Caco-2 (cell line): ENCODE results near the gene BTF3L4. TPM values are rescaled to one million over a fixed set of nuclear protein-coding genes. Genes with fewer than 3 reads are reported as not detected.

Experiments
- BruUV-seq: library from RNA; stranded (reverse); fragments of 400-500 nt; replicated peaks from 2 replicates; lab custom pipeline; 2021; lab: Mats Ljungman, UMichigan
- CTCF ChIA-PET: fragments of 300-600 bp; sonication (Branson Sonifier 250); formaldehyde crosslinking; loops from one replicate; lab custom pipeline; 2022; ENCODE audit warnings: antibody characterized with exemption; lab: Charles Lee
- POLR2A ChIA-PET: fragments of 300-600 bp; sonication (Branson Sonifier 250); formaldehyde crosslinking; loops from one replicate; lab custom pipeline; 2022; ENCODE audit warnings: antibody characterized with exemption; lab: Charles Lee
- DNase-seq, 2 experiments: peaks; one replicate each; pipeline versions ENCODE4 v3.0.0 to v3.0.0-alpha.2; 2020 to 2022
- H3K27me3 ChIP-seq: replicated peaks from 2 replicates; pipeline ENCODE4 v1.6.0; 2011; ENCODE audit warnings: low read length; ENCODE audit not compliant: control insufficient read depth, insufficient read depth
- H3K36me3 ChIP-seq: 2 replicates; pipeline ENCODE4 v1.5.1; 2011; ENCODE audit warnings: low read length; ENCODE audit not compliant: control insufficient read depth, insufficient read depth
- H3K4me1 ChIP-seq: fragments of 250-450 bp; sonication (Bioruptor Pico); 2 replicates; pipeline ENCODE4 v1.5.1; 2020; ENCODE audit warnings: mild to moderate bottlenecking
- H3K4me3 ChIP-seq: 2 replicates; pipeline ENCODE4 v1.5.1; 2011; ENCODE audit warnings: low read depth, mild to moderate bottlenecking, control low read depth, low read length
- H3K9me3 ChIP-seq: fragments of 250-450 bp; sonication (Bioruptor Pico); 2 replicates; pipeline ENCODE4 v1.5.1; 2020; ENCODE audit warnings: mild to moderate bottlenecking, moderate library complexity
- H3K27ac Mint-ChIP-seq: one replicate; pipeline ENCODE4 v1.8.0; 2022; ENCODE audit warnings: mixed read lengths; ENCODE audit not compliant: unreplicated experiment
- H3K27me3 Mint-ChIP-seq: one replicate; pipeline ENCODE4 v1.8.0; 2022; ENCODE audit warnings: mixed read lengths; ENCODE audit not compliant: insufficient read depth, unreplicated experiment
- H3K36me3 Mint-ChIP-seq: one replicate; pipeline ENCODE4 v1.8.0; 2022; ENCODE audit warnings: mild to moderate bottlenecking, mixed read lengths; ENCODE audit not compliant: insufficient read depth, unreplicated experiment
- H3K4me1 Mint-ChIP-seq: one replicate; pipeline ENCODE4 v1.8.0; 2022; ENCODE audit warnings: low read depth, mixed read lengths; ENCODE audit not compliant: unreplicated experiment
- H3K4me3 Mint-ChIP-seq: one replicate; pipeline ENCODE4 v1.8.0; 2022; ENCODE audit warnings: mild to moderate bottlenecking, moderate library complexity, mixed read lengths; ENCODE audit not compliant: unreplicated experiment
- H3K9me3 Mint-ChIP-seq: one replicate; pipeline ENCODE4 v1.8.0; 2022; ENCODE audit warnings: mixed read lengths; ENCODE audit not compliant: unreplicated experiment
- CTCF ChIP-seq, 2 experiments: fragments of 200-600 bp in 1 of 2; IDR thresholded peaks; 1 replicate in 1 of 2; 2 replicates in 1 of 2; pipeline versions ENCODE4 v1.5.1 to v1.8.0; 2011 to 2022; ENCODE audit warnings: antibody characterized with exemption in 1 of 2, control low read depth in 1 of 2, inconsistent platforms in 1 of 2, low read depth in 1 of 2, low read length in 1 of 2, mild to moderate bottlenecking in 1 of 2, moderate library complexity in 1 of 2; ENCODE audit not compliant: insufficient read depth in 1 of 2, severe bottlenecking in 1 of 2, unreplicated experiment in 1 of 2
- intact Hi-C: fragments of 100-400 bp; cut with micrococcal nuclease; formaldehyde crosslinking; loops from one replicate; pipeline ENCODE4 v1.10.0; 2022; ENCODE audit not compliant: unreplicated experiment
- total RNA-seq: library from RNA; stranded (reverse); gene quantifications from 2 replicates; pipeline ENCODE4 v1.2.3, GENCODE V29; 2022

BTF3L4 gene
- total RNA-seq, 1 experiment from 2014 or later: 73.7 TPM

- Histone ChIP-seq H3K9me3 (no peaks in the 10 kb centered on the region), H3K36me3 (no peaks in the 10 kb centered on the region), H3K4me1 (peaks cover 39% of the 10 kb centered on the region), H3K4me3 (no peak overlapping the region), H3K27me3 (no peaks in the 10 kb centered on the region)
- Mint-ChIP-seq H3K9me3 (no peaks in the 10 kb centered on the region), H3K4me1 (peaks cover 12% of the 10 kb centered on the region), H3K4me3 (no peak overlapping the region), H3K36me3 (no peaks in the 10 kb centered on the region), H3K27me3 (no peaks in the 10 kb centered on the region), H3K27ac (peak overlapping the region; percentile 99)
- BruUV-seq: no TSS peak
- ChIA-PET POLR2A (interaction anchor here (0.5 kb wide), 1 partner anchor 284 kb away, joined by 3 read pairs; no protein-coding TSS in a partner anchor), CTCF (no interaction called here)
- intact Hi-C loops: loop anchor here (5.0 kb wide), 1 partner anchor 49 kb away; the partner anchor contains the start of genes BTF3L4 and TXNDC12
- TF ChIP-seq CTCF (IDR thresholded peaks at IDR 0.05; ENCODE audit: insufficient read depth in 1 of 2, low read depth in 1 of 2, low read length in 1 of 2, severe bottlenecking in 1 of 2, unreplicated experiment in 1 of 2): no peak
- DNase-seq: no peak
Observed at GRCh38 chr1:52008071-52008809, 47.9 kb upstream of the BTF3L4 start.

- intact Hi-C loops: no loop called here
- DNase-seq: no peak
- H3K9me3 Mint-ChIP-seq: no peaks in the 10 kb centered on the region
- Histone ChIP-seq H3K4me3 (no peak overlapping the region), H3K36me3 (no peaks in the 10 kb centered on the region), H3K9me3 (no peaks in the 10 kb centered on the region), H3K27me3 (no peaks in the 10 kb centered on the region), H3K4me1 (no peaks in the 10 kb centered on the region)
- BruUV-seq: no TSS peak
- CTCF ChIA-PET: no interaction called here
- TF ChIP-seq CTCF (IDR thresholded peaks at IDR 0.05; ENCODE audit: insufficient read depth in 1 of 2, low read depth in 1 of 2, low read length in 1 of 2, severe bottlenecking in 1 of 2, unreplicated experiment in 1 of 2): no peak
- H3K4me1 Mint-ChIP-seq: no peaks in the 10 kb centered on the region
- H3K27me3 Mint-ChIP-seq: no peaks in the 10 kb centered on the region
- H3K4me3 Mint-ChIP-seq: no peak overlapping the region
- peaks cover 20% of the 10 kb centered on the region for H3K36me3 Mint-ChIP-seq
- no peak overlapping the region for H3K27ac Mint-ChIP-seq
- POLR2A ChIA-PET: no interaction called here
Observed at GRCh38 chr1:52022133-52022532, 34.0 kb upstream of the BTF3L4 start.

GRCh38 chr1:52026278-52026677 is 29.8 kb upstream of the BTF3L4 start:
- Histone ChIP-seq H3K9me3 (no peaks in the 10 kb centered on the region), H3K4me1 (0 out of 2 replicates have a peak, but pooled peaks cover 5% of the 10 kb centered on the region), H3K36me3 (no peaks in the 10 kb centered on the region; the same call in 1 of the 2 replicates), H3K27me3 (no peaks in the 10 kb centered on the region), H3K4me3 (no peak overlapping the region)
- POLR2A ChIA-PET: no interaction called here
- peaks cover 16% of the 10 kb centered on the region for H3K36me3 Mint-ChIP-seq
- no peaks in the 10 kb centered on the region for H3K9me3 Mint-ChIP-seq
- H3K4me1 Mint-ChIP-seq: peaks cover 6% of the 10 kb centered on the region
- intact Hi-C loops: no loop called here
- CTCF ChIA-PET: no interaction called here
- H3K4me3 Mint-ChIP-seq: no peak overlapping the region
- no peak for TF ChIP-seq CTCF (IDR thresholded peaks at IDR 0.05; ENCODE audit: insufficient read depth in 1 of 2, low read depth in 1 of 2, low read length in 1 of 2, severe bottlenecking in 1 of 2, unreplicated experiment in 1 of 2)
- no peaks in the 10 kb centered on the region for H3K27me3 Mint-ChIP-seq
- H3K27ac Mint-ChIP-seq: no peak overlapping the region
- BruUV-seq: no TSS peak
- DNase-seq: no peak
